Activated T-cell treated with anti-CD3 and anti-CD28 coated beads for 24 hours (primary cell): ENCODE measurements around the gene PDE1C.

Source experiments
- DNase-seq: peaks from one replicate; pipeline ENCODE4 v3.0.0-alpha.2; 2020; ENCODE audit warnings: low read depth

The PDE1C gene

GRCh38 chr7:32074787-32075585 is 4.8 kb upstream of the PDE1C start:
- DNase-seq = no peak

GRCh38 chr7:32073533-32073932 is 3.3 kb upstream of the PDE1C start:
- DNase-seq = no peak

GRCh38 chr7:32072397-32072796 is 2.2 kb upstream of the PDE1C start:
- no peak for DNase-seq

GRCh38 chr7:32071466-32072091 is 1.4 kb upstream of the PDE1C start:
- no peak for DNase-seq

- no peak for DNase-seq
Observed at GRCh38 chr7:32070051-32070405, 179 bp downstream of the PDE1C start.

- no peak for DNase-seq
Observed at GRCh38 chr7:32069116-32069650, 1.0 kb downstream of the PDE1C start.

GRCh38 chr7:32068411-32069101 is 1.7 kb downstream of the PDE1C start:
- no peak for DNase-seq

GRCh38 chr7:32066441-32066840 is 3.8 kb downstream of the PDE1C start:
- DNase-seq = no peak

GRCh38 chr7:32063614-32064013 is 6.6 kb downstream of the PDE1C start:
- DNase-seq = no peak

- no peak for DNase-seq
Observed at GRCh38 chr7:32062150-32062549, 8.1 kb downstream of the PDE1C start.

- no peak for DNase-seq
Observed at GRCh38 chr7:32061346-32061745, 8.9 kb downstream of the PDE1C start.

GRCh38 chr7:32059289-32060011 is 10.8 kb downstream of the PDE1C start:
- DNase-seq = no peak

- no peak for DNase-seq
Observed at GRCh38 chr7:32058002-32058401, 12.2 kb downstream of the PDE1C start.

GRCh38 chr7:32056767-32057166 is 13.4 kb downstream of the PDE1C start:
- no peak for DNase-seq

- no peak for DNase-seq
Observed at GRCh38 chr7:32053204-32053603, 17.0 kb downstream of the PDE1C start.

- DNase-seq = no peak
Observed at GRCh38 chr7:32051128-32051527, 19.1 kb downstream of the PDE1C start.

GRCh38 chr7:32049599-32049998 is 20.6 kb downstream of the PDE1C start:
- DNase-seq = no peak

GRCh38 chr7:32048970-32049491 is 21.2 kb downstream of the PDE1C start:
- no peak for DNase-seq

- no peak for DNase-seq
Observed at GRCh38 chr7:32047801-32048200, 22.4 kb downstream of the PDE1C start.

GRCh38 chr7:32047075-32047474 is 23.1 kb downstream of the PDE1C start:
- DNase-seq = no peak

GRCh38 chr7:32045228-32045627 is 25.0 kb downstream of the PDE1C start:
- DNase-seq = no peak

- no peak for DNase-seq
Observed at GRCh38 chr7:32044739-32045138, 25.5 kb downstream of the PDE1C start.
